Ovary (tissue), 3 donors: ENCODE measurements around the gene HOOK2.

Experiments used
- EP300 ChIP-seq: sonication (generic); formaldehyde crosslinking; IDR thresholded peaks from one replicate; pipeline ENCODE4 v1.6.1; 2017; ENCODE audit warnings: antibody characterized with exemption
- POLR2A ChIP-seq: fragments of 450-650 bp; IDR thresholded peaks from one replicate; pipeline ENCODE4 v1.6.1; 2017; ENCODE audit warnings: antibody characterized with exemption, mild to moderate bottlenecking, moderate library complexity
- TF ChIP-seq, protein P1 (sequence below), 3 donors: fragments of 450-650 bp in 2 of 3; fragments of 200-600 bp in 1 of 3; IDR thresholded peaks; one replicate each; pipeline versions ENCODE4 v1.5.1 to v1.8.0; 2016 to 2022; ENCODE audit warnings: antibody characterized with exemption in 3 of 3, mild to moderate bottlenecking in 1 of 3
- donor health status: DM: no; HTN: no; CAD: no.

DNA sequence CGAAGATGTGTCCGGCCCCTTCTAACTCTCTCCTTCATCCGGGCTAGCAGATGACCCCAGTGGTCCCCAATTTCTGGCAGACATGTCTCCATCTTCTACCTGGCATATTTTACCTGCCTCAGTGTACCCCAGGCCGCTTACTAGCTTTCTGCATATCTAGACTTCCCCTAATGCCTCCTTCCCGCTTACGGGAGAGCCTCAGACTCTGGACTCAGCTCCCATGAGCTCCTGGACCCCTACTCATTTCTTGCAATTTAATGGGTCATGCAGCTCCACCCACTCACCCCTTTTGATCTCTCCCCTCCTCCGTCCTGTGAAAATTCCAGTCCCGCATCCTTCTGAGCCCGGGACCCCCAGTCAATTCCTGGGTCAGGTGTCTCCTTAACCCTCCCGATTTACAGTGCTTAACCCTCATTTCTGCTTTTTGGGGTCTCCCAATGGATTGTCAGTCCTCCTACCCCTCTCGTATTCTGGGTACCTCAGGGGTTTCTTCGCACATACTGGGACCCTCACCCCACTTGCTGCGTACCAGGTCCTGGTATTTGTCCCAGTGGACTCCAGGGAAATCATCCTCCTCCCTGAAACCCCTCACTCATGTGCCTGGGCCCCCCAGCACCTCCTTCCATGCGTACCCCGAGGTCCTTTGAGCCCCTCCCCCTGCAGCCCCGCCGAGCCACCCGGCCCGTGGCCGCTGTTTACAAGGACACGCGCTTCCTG, 15.4 kb upstream of the HOOK2 start:
- TF ChIP-seq, protein P1, sequence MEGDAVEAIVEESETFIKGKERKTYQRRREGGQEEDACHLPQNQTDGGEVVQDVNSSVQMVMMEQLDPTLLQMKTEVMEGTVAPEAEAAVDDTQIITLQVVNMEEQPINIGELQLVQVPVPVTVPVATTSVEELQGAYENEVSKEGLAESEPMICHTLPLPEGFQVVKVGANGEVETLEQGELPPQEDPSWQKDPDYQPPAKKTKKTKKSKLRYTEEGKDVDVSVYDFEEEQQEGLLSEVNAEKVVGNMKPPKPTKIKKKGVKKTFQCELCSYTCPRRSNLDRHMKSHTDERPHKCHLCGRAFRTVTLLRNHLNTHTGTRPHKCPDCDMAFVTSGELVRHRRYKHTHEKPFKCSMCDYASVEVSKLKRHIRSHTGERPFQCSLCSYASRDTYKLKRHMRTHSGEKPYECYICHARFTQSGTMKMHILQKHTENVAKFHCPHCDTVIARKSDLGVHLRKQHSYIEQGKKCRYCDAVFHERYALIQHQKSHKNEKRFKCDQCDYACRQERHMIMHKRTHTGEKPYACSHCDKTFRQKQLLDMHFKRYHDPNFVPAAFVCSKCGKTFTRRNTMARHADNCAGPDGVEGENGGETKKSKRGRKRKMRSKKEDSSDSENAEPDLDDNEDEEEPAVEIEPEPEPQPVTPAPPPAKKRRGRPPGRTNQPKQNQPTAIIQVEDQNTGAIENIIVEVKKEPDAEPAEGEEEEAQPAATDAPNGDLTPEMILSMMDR (IDR thresholded peaks at IDR 0.05): no peak
- no peak for TF ChIP-seq EP300
- no peak for TF ChIP-seq POLR2A
